ENCODE results near the gene ABCF1. TPM values are rescaled to one million over a fixed set of nuclear protein-coding genes. Genes with fewer than 3 reads are reported as not detected.
A peak's percentile ranks its signal among the peaks of the same experiment; 100 is the strongest.

ABCF1 gene
- total and polyA plus RNA-seq, 4 donors = 25.8 to 55.4 (median 36.2) TPM

GRCh38 chr6:30571762-30572082 is 480 bp downstream of the ABCF1 start:
- 1% methylated on average over 8 of the region's 8 CpGs for WGBS, 2 donors
- H3K36me3 ChIP-seq (ENCODE audit: control insufficient read depth in 4 of 4, insufficient read depth in 4 of 4, low read length in 4 of 4) = peaks cover 0 to 6% (median 1%) of the 10 kb centered on the region in 4 donors

GRCh38 chr6:30572148-30572547 is 906 bp downstream of the ABCF1 start:
- no peak overlapping the region for H3K27ac ChIP-seq (ENCODE audit: low read depth in 1 of 2, low read length in 1 of 2)

More at GRCh38 chr6:30571762-30572082, 480 bp downstream of the ABCF1 start:
- H3K27me3 ChIP-seq (ENCODE audit: control insufficient read depth in 3 of 3, insufficient read depth in 3 of 3, low read length in 2 of 3) = no peaks in the 10 kb centered on the region
- DNase-seq (no peak), ATAC-seq (ENCODE audit: insufficient read depth, low FRiP score) (no peak)
- H3K4me1 ChIP-seq (ENCODE audit: control insufficient read depth in 5 of 5, insufficient read depth in 5 of 5, low read length in 5 of 5) = peaks cover 4 to 26% (median 5%) of the 10 kb centered on the region in 5 donors
- no peaks in the 10 kb centered on the region for H3K9me3 ChIP-seq (ENCODE audit: control insufficient read depth in 4 of 4, insufficient read depth in 3 of 4, low read length in 3 of 4)
- no peak for TF ChIP-seq CTCF (IDR thresholded peaks at IDR 0.05; ENCODE audit: control extremely low read depth, extremely low read depth)
- peak overlapping the region; percentile 87 to 94 for H3K27ac ChIP-seq (ENCODE audit: low read depth in 1 of 2, low read length in 1 of 2)
- H3K9ac ChIP-seq (ENCODE audit: insufficient read depth in 1 of 2, low read length in 2 of 2) = peak overlapping the region in 1 of 2 donors; percentile 26
- peak overlapping the region; percentile 84 for H3K4me3 ChIP-seq

GRCh38 chr6:30573113-30573512 is 1.9 kb downstream of the ABCF1 start:
- H3K27ac ChIP-seq (ENCODE audit: low read depth in 1 of 2, low read length in 1 of 2) = no peak overlapping the region

More at GRCh38 chr6:30572148-30572547, 906 bp downstream of the ABCF1 start:
- no peak for TF ChIP-seq CTCF (IDR thresholded peaks at IDR 0.05; ENCODE audit: control extremely low read depth, extremely low read depth)
- no peak for ATAC-seq (ENCODE audit: insufficient read depth, low FRiP score)
- H3K4me3 ChIP-seq = no peak overlapping the region
- H3K27me3 ChIP-seq (ENCODE audit: control insufficient read depth in 3 of 3, insufficient read depth in 3 of 3, low read length in 2 of 3) = no peaks in the 10 kb centered on the region
- peaks cover 0 to 7% (median 3%) of the 10 kb centered on the region in 4 donors for H3K36me3 ChIP-seq (ENCODE audit: control insufficient read depth in 4 of 4, insufficient read depth in 4 of 4, low read length in 4 of 4)
- H3K9ac ChIP-seq (ENCODE audit: insufficient read depth in 1 of 2, low read length in 2 of 2) = peak overlapping the region in 1 of 2 donors; percentile 26
- DNase-seq = no peak
- peaks cover 4 to 26% (median 5%) of the 10 kb centered on the region in 5 donors for H3K4me1 ChIP-seq (ENCODE audit: control insufficient read depth in 5 of 5, insufficient read depth in 5 of 5, low read length in 5 of 5)
- no peaks in the 10 kb centered on the region for H3K9me3 ChIP-seq (ENCODE audit: control insufficient read depth in 4 of 4, insufficient read depth in 3 of 4, low read length in 3 of 4)

More at GRCh38 chr6:30573113-30573512, 1.9 kb downstream of the ABCF1 start:
- H3K27me3 ChIP-seq (ENCODE audit: control insufficient read depth in 3 of 3, insufficient read depth in 3 of 3, low read length in 2 of 3) = no peaks in the 10 kb centered on the region
- H3K4me1 ChIP-seq (ENCODE audit: control insufficient read depth in 5 of 5, insufficient read depth in 5 of 5, low read length in 5 of 5) = peaks cover 4 to 26% (median 5%) of the 10 kb centered on the region in 5 donors
- H3K36me3 ChIP-seq (ENCODE audit: control insufficient read depth in 4 of 4, insufficient read depth in 4 of 4, low read length in 4 of 4) = peaks cover 7 to 16% (median 12%) of the 10 kb centered on the region in 4 donors
- no peak for TF ChIP-seq CTCF (IDR thresholded peaks at IDR 0.05; ENCODE audit: control extremely low read depth, extremely low read depth)
- ATAC-seq (ENCODE audit: insufficient read depth, low FRiP score) (no peak), DNase-seq (no peak)
- WGBS, 2 donors = 57 to 63% methylated on average over 4 of the region's 4 CpGs
- H3K4me3 ChIP-seq = no peak overlapping the region
- no peak overlapping the region for H3K9ac ChIP-seq (ENCODE audit: insufficient read depth in 1 of 2, low read length in 2 of 2)
- H3K9me3 ChIP-seq (ENCODE audit: control insufficient read depth in 4 of 4, insufficient read depth in 3 of 4, low read length in 3 of 4) = no peaks in the 10 kb centered on the region
